K562 (cell line): ENCODE data around the gene LETM1. TPM values are rescaled to one million over a fixed set of nuclear protein-coding genes. Genes with fewer than 3 reads are reported as not detected.

Experiments
- ATAC-seq: fragments of 200-7000 bp; cut with Tn5 transposase; 3 replicates; pipeline ENCODE4 v1.9.1; 2020; ENCODE audit warnings: moderate library complexity
- BruUV-seq: library from RNA; stranded (reverse); fragments of 400-500 nt; replicated peaks from 2 replicates; lab custom pipeline; 2021; lab: Mats Ljungman, UMichigan
- CTCF ChIA-PET: fragments of 300-600 bp; formaldehyde crosslinking; extraction: SDS; loops from one replicate; lab custom pipeline; 2021; ENCODE audit warnings: low intra/inter-chr PET ratio; lab: Yijun Ruan, JAX
- POLR2A ChIA-PET: fragments of 300-600, 350-650 bp; sonication (Branson Sonifier 250); formaldehyde crosslinking; extraction: SDS; loops from one replicate; lab custom pipeline; 2021; ENCODE audit warnings: antibody characterized with exemption, inconsistent platforms; lab: Yijun Ruan, JAX
- DNase-seq, 4 experiments: peaks; one replicate each; pipeline versions ENCODE4 v3.0.0 to v3.0.0-alpha.2; 2011 to 2018; ENCODE audit warnings: low spot score in 3 of 4, mixed read lengths in 3 of 4; ENCODE audit errors: extremely low read depth in 1 of 4
- FAIRE-seq: peaks from 2 replicates; lab custom pipeline; 2011; peaks lifted over from hg19 to GRCh38; lab: Jason Lieb, UNC
- H2AFZ ChIP-seq: 2 replicates; pipeline ENCODE4 v1.6.0; 2011; ENCODE audit warnings: low read depth, low read length, control low read depth, inconsistent platforms
- H3K27ac ChIP-seq: fragments of 200-600 bp; 3 replicates; pipeline ENCODE4 v1.8.0; 2011; ENCODE audit warnings: low read depth, mild to moderate bottlenecking, control low read depth, inconsistent platforms, low read length, moderate library complexity, mixed read lengths; ENCODE audit errors: extremely low read depth
- H3K27me3 ChIP-seq, 2 experiments: fragments of 300-600 bp in 1 of 2; 2 replicates in 1 of 2; 3 replicates in 1 of 2; pipeline versions ENCODE4 v1.6.0 to v1.8.0; 2011; ENCODE audit warnings: inconsistent platforms in 2 of 2, low read length in 2 of 2, mild to moderate bottlenecking in 1 of 2, mixed read lengths in 1 of 2, moderate library complexity in 1 of 2; ENCODE audit not compliant: control insufficient read depth in 2 of 2, insufficient read depth in 2 of 2
- H3K36me3 ChIP-seq: fragments of 300-600 bp; 3 replicates; pipeline ENCODE4 v1.8.0; 2011; ENCODE audit warnings: mild to moderate bottlenecking, low read length, inconsistent platforms; ENCODE audit not compliant: control insufficient read depth, insufficient read depth
- H3K4me1 ChIP-seq, 2 experiments: fragments of 200-600 bp in 1 of 2; replicated peaks in 1 of 2; 2 replicates in 1 of 2; 3 replicates in 1 of 2; pipeline versions ENCODE4 v1.5.1 to v1.8.0; 2011; ENCODE audit warnings: inconsistent platforms in 2 of 2, low read length in 2 of 2, mild to moderate bottlenecking in 1 of 2, mixed read lengths in 1 of 2, moderate library complexity in 1 of 2; ENCODE audit not compliant: control insufficient read depth in 2 of 2, insufficient read depth in 2 of 2
- H3K4me2 ChIP-seq: 2 replicates; pipeline ENCODE4 v1.6.1; 2011; ENCODE audit warnings: low read length, control low read depth, inconsistent platforms, mixed read lengths; ENCODE audit not compliant: insufficient read depth
- H3K4me3 ChIP-seq: fragments of 200-600 bp; sonication (generic), shearing (Covaris generic); 2 replicates; pipeline ENCODE4 v1.5.1; 2016; ENCODE audit warnings: control low read depth, inconsistent platforms
- H3K79me2 ChIP-seq: fragments of 200-600 bp; 3 replicates; pipeline ENCODE4 v1.8.0; 2011; ENCODE audit warnings: low read length, inconsistent platforms; ENCODE audit not compliant: control insufficient read depth, insufficient read depth
- H3K9ac ChIP-seq, 2 experiments: 2 replicates each; pipeline versions ENCODE4 v1.6.0 to v1.6.1; 2011; ENCODE audit warnings: low read depth in 2 of 2, low read length in 2 of 2, control low read depth in 1 of 2, inconsistent platforms in 1 of 2, mild to moderate bottlenecking in 1 of 2, mixed read lengths in 1 of 2; ENCODE audit not compliant: insufficient read depth in 1 of 2
- H3K9me1 ChIP-seq: one replicate; pipeline ENCODE4 v1.6.0; 2011; ENCODE audit warnings: inconsistent platforms, mild to moderate bottlenecking, low read length, moderate library complexity; ENCODE audit not compliant: control insufficient read depth, insufficient read depth
- H3K9me3 ChIP-seq: replicated peaks from 2 replicates; pipeline ENCODE4 v1.5.1; 2011; ENCODE audit warnings: low read depth, low read length, inconsistent platforms; ENCODE audit not compliant: control insufficient read depth, insufficient read depth
- H4K20me1 ChIP-seq: replicated peaks from 2 replicates; pipeline ENCODE4 v1.6.1; 2011; ENCODE audit warnings: low read length, inconsistent platforms, mixed read lengths; ENCODE audit not compliant: control insufficient read depth, insufficient read depth
- CBX2 ChIP-seq: fragments of 200-600 bp; sonication (generic); IDR thresholded peaks from one replicate; pipeline ENCODE4 v1.6.1; 2012; ENCODE audit warnings: mild to moderate bottlenecking, low read length, inconsistent platforms; ENCODE audit not compliant: insufficient read depth, poor library complexity, severe bottlenecking
- CTBP1 ChIP-seq: fragments of 450-650 bp; IDR thresholded peaks from 2 replicates; pipeline ENCODE4 v1.6.1; 2016; ENCODE audit warnings: borderline replicate concordance
- DMBX1 ChIP-seq: fragments of 250-450 bp; sonication (Bioruptor Pico); IDR thresholded peaks from 2 replicates; pipeline ENCODE4 v1.8.0; 2022; ENCODE audit warnings: inconsistent platforms, mild to moderate bottlenecking, moderate library complexity, borderline replicate concordance
- ELF2 ChIP-seq: fragments of 250-450 bp; sonication (Bioruptor Pico); IDR thresholded peaks from 2 replicates; pipeline ENCODE4 v1.5.0; 2021; ENCODE audit warnings: mild to moderate bottlenecking
- FUS ChIP-seq: fragments of 200-400 bp; formaldehyde crosslinking; optimal IDR thresholded peaks from 2 replicates; pipeline ENCODE3; 2017; ENCODE audit warnings: low read depth, low read length
- HDAC8 ChIP-seq: fragments of 450-650 bp; IDR thresholded peaks from 2 replicates; pipeline ENCODE4 v1.6.1; 2016; ENCODE audit warnings: mild to moderate bottlenecking, missing genetic modification characterization, moderate library complexity, missing compliant biosample characterization
- HNRNPLL ChIP-seq: fragments of 200-400 bp; formaldehyde crosslinking; IDR thresholded peaks from 2 replicates; pipeline ENCODE4 v1.6.1; 2017; ENCODE audit warnings: low read length, low read depth, mild to moderate bottlenecking; ENCODE audit not compliant: poor library complexity, severe bottlenecking
- IRF2 ChIP-seq: sonication (generic); formaldehyde crosslinking; IDR thresholded peaks from 2 replicates; pipeline ENCODE4 v1.8.1; 2022; ENCODE audit warnings: mild to moderate bottlenecking, missing genetic modification reagents
- L3MBTL2 ChIP-seq: fragments of 450-650 bp; IDR thresholded peaks from 2 replicates; pipeline ENCODE4 v1.6.1; 2016; ENCODE audit warnings: mild to moderate bottlenecking, moderate library complexity
- MTA1 ChIP-seq: fragments of 450-650 bp; IDR thresholded peaks from 2 replicates; pipeline ENCODE4 v1.6.1; 2017; ENCODE audit warnings: borderline replicate concordance
- MXD1 ChIP-seq: fragments of 250-450 bp; sonication (Bioruptor Pico); IDR thresholded peaks from 2 replicates; pipeline ENCODE4 v1.8.0; 2021; ENCODE audit warnings: borderline replicate concordance, mild to moderate bottlenecking, moderate library complexity; ENCODE audit not compliant: poor library complexity, severe bottlenecking
- NFATC3 ChIP-seq: fragments of 450-650 bp; IDR thresholded peaks from 2 replicates; pipeline ENCODE4 v1.6.1; 2017; ENCODE audit warnings: mild to moderate bottlenecking
- RBM39 ChIP-seq: fragments of 200-400 bp; formaldehyde crosslinking; optimal IDR thresholded peaks from 2 replicates; pipeline ENCODE3; 2018; ENCODE audit warnings: low read depth, low read length
- SAFB2 ChIP-seq: fragments of 200-400 bp; formaldehyde crosslinking; IDR thresholded peaks from 2 replicates; pipeline ENCODE4 v1.6.1; 2018; ENCODE audit warnings: borderline replicate concordance, low read length, low read depth, moderate library complexity; ENCODE audit not compliant: severe bottlenecking
- SMARCB1 ChIP-seq: IDR thresholded peaks from 2 replicates; pipeline ENCODE4 v1.6.1; 2011; ENCODE audit warnings: improper control_type of control experiment, low read depth; ENCODE audit not compliant: insufficient read length
- SUPT5H ChIP-seq: fragments of 450-650 bp; IDR thresholded peaks from 2 replicates; pipeline ENCODE4 v1.6.1; 2016
- TCF3 ChIP-seq: sonication (generic); formaldehyde crosslinking; IDR thresholded peaks from 2 replicates; pipeline ENCODE4 v1.4.0; 2020; ENCODE audit warnings: mild to moderate bottlenecking, missing genetic modification reagents
- ZNF551 ChIP-seq: fragments of 250-450 bp; sonication (Bioruptor Pico); IDR thresholded peaks from 2 replicates; pipeline ENCODE4 v1.5.0; 2021; ENCODE audit warnings: mild to moderate bottlenecking, moderate library complexity
- ZNF586 ChIP-seq: fragments of 450-650 bp; formaldehyde crosslinking; conservative IDR thresholded peaks from 2 replicates; pipeline ENCODE4 v1.4.0; 2020; ENCODE audit warnings: mild to moderate bottlenecking, moderate library complexity
- WGBS: fragments of 100-300 bp; shearing (Covaris generic); methylation state at CpG from one replicate; pipeline ENCODE4 v1.1.6; 2016; ENCODE audit warnings: low coverage, mixed read lengths; ENCODE audit not compliant: insufficient coverage; ENCODE audit errors: missing lambda C conversion rate; 5-methylcytosine and 5-hydroxymethylcytosine counted together
- in situ Hi-C: fragments of 300-500 bp; cut with MboI; formaldehyde crosslinking; loops from 4 replicates; pipeline ENCODE4 v1.15.0; 2018; ENCODE audit warnings: inconsistent platforms, mixed read lengths
- intact Hi-C: fragments of 100-400 bp; cut with micrococcal nuclease; formaldehyde crosslinking; loops from 2 replicates; pipeline ENCODE4 v1.14.2; 2022
- polyA plus RNA-seq, 8 experiments: library from polyadenylated mRNA; depleted of rRNA in 4 of 8; stranded (reverse) in 5 of 8; unstranded in 3 of 8; fragments of >200 nt; fragmentation: Nextera tagmentation in 2 of 8; fragmentation: Illumina TruSeq in 1 of 8; extraction: Ambion mirVana in 2 of 8; extraction: Trizol in 1 of 8; gene quantifications; 2 replicates each; pipeline versions ENCODE4 v1.2.1 to v1.2.3, GENCODE V29; 2011 to 2014; ENCODE audit warnings: inconsistent platforms in 1 of 8, missing spikeins in 1 of 8
- total RNA-seq, 7 experiments: library from RNA; depleted of rRNA in 6 of 7; stranded (reverse); fragments of >200 nt in 6 of 7; fragmentation: Illumina TruSeq in 2 of 7; extraction: Trizol in 2 of 7; gene quantifications; 2 replicates each; pipeline versions ENCODE4 v1.2.1 to v1.2.3, GENCODE V29; 2011 to 2021; ENCODE audit warnings: low replicate concordance in 1 of 7
- TF ChIP-seq, protein P1 (sequence below): sonication (generic); formaldehyde crosslinking; IDR thresholded peaks from 2 replicates; pipeline ENCODE4 v1.5.0; 2020; ENCODE audit warnings: missing genetic modification reagents

Gene LETM1
- total and polyA plus RNA-seq, 9 of the 15 experiments (the other 6 are each of a cell fraction or from before 2014, with no cell fraction given), result 3.9 to 109 (median 35.0) TPM

DNA sequence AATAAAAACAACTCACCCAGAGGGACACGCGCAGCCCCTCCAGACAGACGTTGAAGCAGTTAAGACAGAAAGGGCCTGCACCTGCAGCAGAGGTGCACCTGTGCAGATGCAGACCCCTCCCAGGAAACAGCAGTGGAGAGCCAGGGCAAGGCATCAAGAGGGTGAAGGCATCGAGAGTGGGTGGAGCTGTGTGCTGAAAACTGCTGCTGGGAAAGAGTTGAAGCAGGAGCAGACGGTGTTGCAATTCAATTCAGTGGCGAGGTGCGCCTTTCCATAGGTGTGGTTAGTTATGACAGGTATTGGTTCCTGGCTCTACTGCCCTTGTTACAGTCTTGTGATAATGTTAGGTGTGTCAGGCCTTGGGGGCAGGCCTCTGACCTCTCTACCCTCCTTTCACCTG is 16.7 kb downstream of the LETM1 start:
- Histone ChIP-seq H4K20me1 (peaks cover 18% of the 10 kb centered on the region), H3K27me3 (no peaks in the 10 kb centered on the region), H3K4me2 (no peak overlapping the region), H3K9me3 (no peaks in the 10 kb centered on the region), H3K9me1 (peaks cover 2% of the 10 kb centered on the region), H2AFZ (no peak overlapping the region), H3K9ac (no peak overlapping the region), H3K27ac (no peak overlapping the region), H3K36me3 (peaks cover 94% of the 10 kb centered on the region; the same call in 2 of the 3 replicates), H3K79me2 (peaks cover 33% of the 10 kb centered on the region), H3K4me3 (no peak overlapping the region)
- ATAC-seq (no peak), DNase-seq (no peak), FAIRE-seq (no peak)
- in situ Hi-C loops, result no loop called here
- CTCF ChIA-PET, result interaction anchor here (0.5 kb wide), 1 partner anchor 27 kb away, joined by 3 read pairs; no protein-coding TSS in a partner anchor
- BruUV-seq, result no TSS peak
- intact Hi-C loops, result no loop called here
- 96% methylated on average over 7 of the region's 7 CpGs for WGBS
- POLR2A ChIA-PET, result interaction anchor here (0.6 to 1.1 kb wide), 4 partner anchors 12 to 100 kb away, joined by 3 read pairs; no protein-coding TSS in a partner anchor
- TF ChIP-seq ZNF586 (CRISPR knock-in tag), result no peak
- no peak for TF ChIP-seq ELF2 (CRISPR knock-in tag)
- TF ChIP-seq CBX2, result no peak
- TF ChIP-seq FUS, result no peak
- no peak for TF ChIP-seq SAFB2
- no peak for TF ChIP-seq TCF3 (CRISPR knock-in tag)
- TF ChIP-seq MTA1, result no peak
- no peak for TF ChIP-seq L3MBTL2
- no peak for TF ChIP-seq HDAC8 (tag)
- no peak for TF ChIP-seq CTBP1
- TF ChIP-seq DMBX1 (CRISPR knock-in tag), result no peak
- TF ChIP-seq, protein P1, sequence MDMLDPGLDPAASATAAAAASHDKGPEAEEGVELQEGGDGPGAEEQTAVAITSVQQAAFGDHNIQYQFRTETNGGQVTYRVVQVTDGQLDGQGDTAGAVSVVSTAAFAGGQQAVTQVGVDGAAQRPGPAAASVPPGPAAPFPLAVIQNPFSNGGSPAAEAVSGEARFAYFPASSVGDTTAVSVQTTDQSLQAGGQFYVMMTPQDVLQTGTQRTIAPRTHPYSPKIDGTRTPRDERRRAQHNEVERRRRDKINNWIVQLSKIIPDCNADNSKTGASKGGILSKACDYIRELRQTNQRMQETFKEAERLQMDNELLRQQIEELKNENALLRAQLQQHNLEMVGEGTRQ, result no peak
- TF ChIP-seq MXD1 (CRISPR knock-in tag), result no peak
- TF ChIP-seq SUPT5H, result no peak
- no peak for TF ChIP-seq SMARCB1
- TF ChIP-seq NFATC3, result no peak
- TF ChIP-seq RBM39, result no peak
- TF ChIP-seq IRF2, result no peak
- TF ChIP-seq ZNF551, result no peak
- no peak for TF ChIP-seq HNRNPLL
- TF ChIP-seq, all 486 proteins: peak for 0
- peaks cover 0 to 4% of the 10 kb centered on the region in 2 experiments; a peak in 1 of 5 replicates for H3K4me1 ChIP-seq
